Pancreas (tissue), 10 donors: ENCODE measurements around the gene TTC39B. TPM values are rescaled to one million over a fixed set of nuclear protein-coding genes. Genes with fewer than 3 reads are reported as not detected.
A peak's percentile ranks its signal among the peaks of the same experiment; 100 is the strongest.

Source experiments
- ATAC-seq, 4 donors: fragments of 200-7000 bp; cut with Tn5 transposase; one replicate each; pipeline versions ENCODE4 v1.8.0 to v1.9.1; 2020; ENCODE audit warnings: mild to moderate bottlenecking in 4 of 4, moderate library complexity in 4 of 4
- DNase-seq, 6 donors: peaks; one replicate each; pipeline ENCODE4 v3.0.0-alpha.2; 2020
- FAIRE-seq: peaks from 2 replicates; lab custom pipeline; 2012; peaks lifted over from hg19 to GRCh38; lab: Jason Lieb, UNC
- H3K27ac ChIP-seq, 4 donors: fragments of 200-600 bp; sonication (generic); 1 replicate in 3 of 4; 2 replicates in 1 of 4; pipeline versions ENCODE4 v1.5.0 to v1.8.0; 2020
- H3K27me3 ChIP-seq, 4 donors: fragments of 200-600 bp; one replicate each; pipeline ENCODE4 v1.8.0; 2021
- H3K36me3 ChIP-seq, 3 donors: fragments of 200-600 bp; sonication (generic) in 1 of 3; one replicate each; pipeline versions ENCODE4 v1.5.0 to v1.8.0; 2020 to 2021
- H3K4me1 ChIP-seq, 3 donors: fragments of 200-600 bp; one replicate each; pipeline ENCODE4 v1.8.0; 2021
- H3K4me3 ChIP-seq, 4 donors: fragments of 200-600 bp; sonication (generic) in 2 of 4; one replicate each; pipeline versions ENCODE4 v1.5.0 to v1.8.0; 2020 to 2021
- H3K9me3 ChIP-seq, 4 donors: fragments of 200-600 bp; one replicate each; pipeline ENCODE4 v1.8.0; 2021
- CTCF ChIP-seq, 4 donors: fragments of 200-600 bp; sonication (generic) in 3 of 4; IDR thresholded peaks; one replicate each; pipeline versions ENCODE4 v1.5.0 to v1.8.0; 2021; ENCODE audit warnings: antibody characterized with exemption in 4 of 4
- WGBS, 2 donors: extraction: QIAGEN DNeasy Blood & Tissue Kit; methylation state at CpG; one replicate each; pipeline ENCODE4 v1.1.7; 2013; 5-methylcytosine and 5-hydroxymethylcytosine counted together
- intact Hi-C, 3 donors: fragments of 100-400 bp; cut with DNase I; formaldehyde crosslinking; loops; one replicate each; pipeline versions ENCODE4 v1.11.1 to v1.14.2; 2022
- polyA plus RNA-seq, 2 donors: library from polyadenylated mRNA; stranded (reverse); fragments of 200-250 nt; gene quantifications; one replicate each; pipeline ENCODE4 v1.2.3, GENCODE V29; 2013
- total RNA-seq, 6 donors: library from RNA; stranded (reverse); fragmentation: NEBNext Ultra II Directional in 4 of 6; extraction: Animal tissue kit (Norgen Biotek cat#: 25700) in 4 of 6; gene quantifications; one replicate each; pipeline versions ENCODE4 v1.2.1 to v1.2.4, GENCODE V29; 2021 to 2023
- donor health status: healthy with polysubstance abuse.
- donor health status: DM: no; HTN: no; CAD: no; lungs with moderate emphysema.
- donor health status: DM: no; HTN: no; CAD: no.
- donor health status: control.
- donor health status: control.
- donor health status: Bipolar disorder and iron deficiency.
- donor health status: DM: yes; HTN: yes; CAD: no.
- donor health status: DM: no; HTN: no; CAD: no.
- donor health status: DM: no; HTN: no; CAD: no.
- donor health status: DM: yes; HTN: yes; CAD: no.

The TTC39B gene
- total and polyA plus RNA-seq, 8 donors, result 1.5 to 12.1 (median 5.1) TPM

DNA sequence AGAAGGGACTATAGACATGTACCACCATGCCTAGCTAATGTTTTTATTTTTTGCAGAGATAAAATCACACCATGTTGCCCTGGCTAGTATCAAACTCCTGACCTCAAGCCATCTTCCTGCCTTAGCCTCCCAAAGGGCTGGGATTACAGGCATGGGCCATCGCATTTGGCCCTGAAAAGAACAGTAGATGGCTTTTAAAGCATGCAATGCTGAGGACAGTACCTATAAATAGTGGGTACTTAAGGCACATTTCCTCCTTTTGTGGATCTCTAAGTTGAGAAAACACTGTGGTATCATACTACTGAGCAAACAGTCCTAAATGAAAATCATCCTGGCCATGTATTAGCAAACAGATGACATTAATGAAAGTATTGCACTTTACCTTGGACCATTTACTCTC lies 119.4 kb downstream of the TTC39B start:
- Histone ChIP-seq H3K4me1 (no peaks in the 10 kb centered on the region), H3K36me3 (peaks cover 0 to 28% (median 0%) of the 10 kb centered on the region in 3 donors), H3K9me3 (no peaks in the 10 kb centered on the region), H3K4me3 (no peak overlapping the region), H3K27me3 (no peaks in the 10 kb centered on the region), H3K27ac (no peak overlapping the region)
- FAIRE-seq (no peak), DNase-seq (no peak), ATAC-seq (peak in 3 of 4 donors; percentile 24 to 86 (median 67))
- intact Hi-C loops, result no loop called here
- WGBS, 2 donors, result 88 to 97% methylated on average over 1 of the region's 1 CpG
- no peak for TF ChIP-seq CTCF (IDR thresholded peaks at IDR 0.05)

DNA sequence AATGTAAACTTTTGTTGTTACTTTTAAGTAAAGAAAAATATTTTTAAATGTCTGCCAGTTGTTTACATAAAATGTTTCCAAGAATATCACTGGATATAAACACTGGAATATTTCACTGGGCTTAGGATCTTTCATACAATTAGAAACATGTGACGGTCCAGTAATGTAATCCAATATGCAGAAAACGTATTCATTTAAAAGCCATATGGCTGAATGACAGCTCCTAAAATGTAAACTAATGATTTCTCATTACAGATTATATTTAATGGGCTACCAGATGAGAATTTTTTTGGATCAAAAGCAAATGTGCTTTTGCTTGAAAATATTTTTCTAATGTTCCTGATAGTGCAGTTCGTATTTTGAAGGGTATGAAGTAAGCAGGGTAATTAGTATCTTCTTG lies 124.3 kb downstream of the TTC39B start:
- H3K4me1 ChIP-seq, result no peaks in the 10 kb centered on the region
- no peaks in the 10 kb centered on the region for H3K9me3 ChIP-seq
- H3K4me3 ChIP-seq, result no peak overlapping the region
- ATAC-seq (no peak), FAIRE-seq (peak; percentile 20), DNase-seq (no peak)
- H3K27me3 ChIP-seq, result no peaks in the 10 kb centered on the region
- 64 to 67% methylated on average over 3 of the region's 3 CpGs for WGBS, 2 donors
- no peak overlapping the region for H3K27ac ChIP-seq
- intact Hi-C loops, result no loop called here
- TF ChIP-seq CTCF (IDR thresholded peaks at IDR 0.05), result no peak
- H3K36me3 ChIP-seq, result peaks cover 0 to 16% (median 0%) of the 10 kb centered on the region in 3 donors

DNA sequence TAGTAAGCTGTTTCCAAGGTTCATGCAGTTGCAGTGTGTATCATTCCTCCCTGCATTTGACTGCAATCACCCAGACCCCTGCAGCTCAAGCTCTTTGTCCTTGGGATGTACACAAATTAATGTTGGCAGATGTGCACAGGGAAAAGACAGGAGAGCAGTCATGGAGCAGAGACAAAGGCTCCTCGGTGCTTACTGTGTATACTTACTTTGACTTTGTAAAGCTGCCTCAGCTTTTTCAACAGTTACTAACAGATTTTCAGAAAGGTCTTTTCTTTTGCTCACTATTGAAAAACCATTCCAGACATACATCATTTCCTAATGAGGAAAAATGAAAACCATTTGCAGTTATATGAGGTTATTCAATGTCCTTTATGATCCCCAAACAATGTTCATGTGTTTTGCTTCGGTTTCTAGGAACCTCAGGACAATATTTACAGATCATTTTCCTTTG lies 124.9 kb downstream of the TTC39B start:
- peaks cover 0 to 11% (median 0%) of the 10 kb centered on the region in 3 donors for H3K36me3 ChIP-seq
- H3K27me3 ChIP-seq, result no peaks in the 10 kb centered on the region
- no peak overlapping the region for H3K4me3 ChIP-seq
- 82% methylated on average over 2 of the region's 2 CpGs for WGBS, 2 donors
- no peak for TF ChIP-seq CTCF (IDR thresholded peaks at IDR 0.05)
- FAIRE-seq, result no peak
- no peak for DNase-seq
- no peak for ATAC-seq
- no peak overlapping the region for H3K27ac ChIP-seq
- H3K4me1 ChIP-seq, result no peaks in the 10 kb centered on the region
- intact Hi-C loops, result no loop called here
- H3K9me3 ChIP-seq, result no peaks in the 10 kb centered on the region

GRCh38 chr9:15180124-15180523 lies 126.9 kb downstream of the TTC39B start:
- Histone ChIP-seq H3K36me3 (peaks cover 0 to 3% (median 0%) of the 10 kb centered on the region in 3 donors), H3K27me3 (no peaks in the 10 kb centered on the region), H3K27ac (no peak overlapping the region), H3K9me3 (no peaks in the 10 kb centered on the region), H3K4me3 (no peak overlapping the region), H3K4me1 (no peaks in the 10 kb centered on the region)
- intact Hi-C loops, result no loop called here
- ATAC-seq, result no peak
- FAIRE-seq, result no peak
- no peak for TF ChIP-seq CTCF (IDR thresholded peaks at IDR 0.05)
- no peak for DNase-seq
- WGBS, 2 donors, result 99 to 100% methylated on average over 1 of the region's 1 CpG

DNA sequence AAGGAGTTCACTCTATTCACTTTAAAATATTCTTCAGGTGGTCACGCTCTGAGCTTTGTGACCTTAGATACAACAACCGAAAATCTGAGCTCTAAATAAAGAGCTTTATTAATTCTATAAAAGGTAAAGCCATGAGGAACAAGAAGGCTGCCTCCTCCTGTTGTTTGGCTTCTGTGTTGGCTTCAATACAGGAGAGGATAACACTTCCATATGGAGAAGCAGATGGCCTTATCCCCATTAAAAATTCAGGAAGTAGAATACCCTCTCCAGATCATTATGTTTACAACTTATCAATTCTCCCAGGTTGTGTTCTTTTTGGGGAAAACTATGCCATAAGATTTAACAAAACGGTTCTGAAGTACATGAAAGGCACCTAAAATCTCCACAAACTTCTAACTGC lies 128.4 kb downstream of the TTC39B start:
- H3K4me3 ChIP-seq, result no peak overlapping the region
- 85 to 92% methylated on average over 3 of the region's 3 CpGs for WGBS, 2 donors
- intact Hi-C loops, result no loop called here
- DNase-seq, result no peak
- H3K4me1 ChIP-seq, result no peaks in the 10 kb centered on the region
- H3K9me3 ChIP-seq, result no peaks in the 10 kb centered on the region
- H3K27ac ChIP-seq, result no peak overlapping the region
- FAIRE-seq, result no peak
- ATAC-seq, result no peak
- no peaks in the 10 kb centered on the region for H3K27me3 ChIP-seq
- TF ChIP-seq CTCF (IDR thresholded peaks at IDR 0.05), result no peak
- H3K36me3 ChIP-seq, result no peaks in the 10 kb centered on the region
